Breast epithelium (tissue), 4 donors: ENCODE data around the gene LMBR1. TPM values are rescaled to one million over a fixed set of nuclear protein-coding genes. Genes with fewer than 3 reads are reported as not detected.

Experiments used
- DNase-seq, 2 donors: peaks; one replicate each; pipeline ENCODE4 v3.0.0-alpha.2; 2019; ENCODE audit warnings: low spot score in 2 of 2
- H3K27ac ChIP-seq, 2 donors: fragments of 200-600 bp; sonication (generic) in 1 of 2; one replicate each; pipeline ENCODE4 v1.5.1; 2016 to 2019; ENCODE audit warnings: mild to moderate bottlenecking in 1 of 2
- H3K27me3 ChIP-seq, 2 donors: fragments of 200-600 bp; sonication (generic) in 1 of 2; one replicate each; pipeline versions ENCODE4 v1.5.1 to v1.6.0; 2017 to 2019; ENCODE audit warnings: control low read depth in 1 of 2, mild to moderate bottlenecking in 1 of 2
- H3K36me3 ChIP-seq: fragments of 200-600 bp; one replicate; pipeline ENCODE4 v1.5.1; 2019
- H3K4me1 ChIP-seq, 2 donors: fragments of 200-600 bp; sonication (generic); one replicate each; pipeline ENCODE4 v1.5.1; 2016 to 2019; ENCODE audit warnings: control low read depth in 1 of 2
- H3K4me3 ChIP-seq, 3 donors: fragments of 200-600 bp; sonication (generic); 1 replicate in 2 of 3; 2 replicates in 1 of 3; pipeline ENCODE4 v1.5.1; 2016 to 2019; ENCODE audit warnings: mild to moderate bottlenecking in 3 of 3, moderate library complexity in 2 of 3
- H3K9me3 ChIP-seq, 2 donors: fragments of 200-600 bp; sonication (generic) in 1 of 2; one replicate each; pipeline ENCODE4 v1.5.1; 2016 to 2019; ENCODE audit warnings: control low read depth in 1 of 2
- POLR2A ChIP-seq: fragments of 450-650 bp; IDR thresholded peaks from one replicate; pipeline ENCODE4 v1.6.1; 2016; ENCODE audit warnings: antibody characterized with exemption, mild to moderate bottlenecking, moderate library complexity
- POLR2AphosphoS5 ChIP-seq, 3 donors: sonication (generic); formaldehyde crosslinking; IDR thresholded peaks; one replicate each; pipeline ENCODE4 v1.6.1; 2017; ENCODE audit warnings: antibody characterized with exemption in 3 of 3
- intact Hi-C: fragments of 100-400 bp; cut with DNase I; formaldehyde crosslinking; loops from one replicate; pipeline ENCODE4 v1.15.1; 2023; ENCODE audit warnings: low total_unique reads
- total RNA-seq, 3 donors: library from RNA; depleted of rRNA; stranded (reverse); fragments of >200 nt; gene quantifications; one replicate each; pipeline ENCODE4 v1.1.0, GENCODE V29; 2016
- TF ChIP-seq, protein P1 (sequence below), 3 donors: fragments of 450-650 bp; IDR thresholded peaks; one replicate each; pipeline ENCODE4 v1.5.1; 2016 to 2017; ENCODE audit warnings: antibody characterized with exemption in 3 of 3, mild to moderate bottlenecking in 3 of 3, moderate library complexity in 3 of 3

LMBR1 gene
- total RNA-seq, 3 donors from 2014 or later: 69.0 to 90.6 (median 88.8) TPM

- Histone ChIP-seq H3K4me3 (no peak overlapping the region), H3K4me1 (no peaks in the 10 kb centered on the region), H3K36me3 (no peaks in the 10 kb centered on the region), H3K27ac (no peak overlapping the region), H3K27me3 (no peaks in the 10 kb centered on the region), H3K9me3 (no peaks in the 10 kb centered on the region)
- TF ChIP-seq POLR2AphosphoS5 (IDR thresholded peaks at IDR 0.05) (no peak), POLR2A (no peak)
- TF ChIP-seq, protein P1, sequence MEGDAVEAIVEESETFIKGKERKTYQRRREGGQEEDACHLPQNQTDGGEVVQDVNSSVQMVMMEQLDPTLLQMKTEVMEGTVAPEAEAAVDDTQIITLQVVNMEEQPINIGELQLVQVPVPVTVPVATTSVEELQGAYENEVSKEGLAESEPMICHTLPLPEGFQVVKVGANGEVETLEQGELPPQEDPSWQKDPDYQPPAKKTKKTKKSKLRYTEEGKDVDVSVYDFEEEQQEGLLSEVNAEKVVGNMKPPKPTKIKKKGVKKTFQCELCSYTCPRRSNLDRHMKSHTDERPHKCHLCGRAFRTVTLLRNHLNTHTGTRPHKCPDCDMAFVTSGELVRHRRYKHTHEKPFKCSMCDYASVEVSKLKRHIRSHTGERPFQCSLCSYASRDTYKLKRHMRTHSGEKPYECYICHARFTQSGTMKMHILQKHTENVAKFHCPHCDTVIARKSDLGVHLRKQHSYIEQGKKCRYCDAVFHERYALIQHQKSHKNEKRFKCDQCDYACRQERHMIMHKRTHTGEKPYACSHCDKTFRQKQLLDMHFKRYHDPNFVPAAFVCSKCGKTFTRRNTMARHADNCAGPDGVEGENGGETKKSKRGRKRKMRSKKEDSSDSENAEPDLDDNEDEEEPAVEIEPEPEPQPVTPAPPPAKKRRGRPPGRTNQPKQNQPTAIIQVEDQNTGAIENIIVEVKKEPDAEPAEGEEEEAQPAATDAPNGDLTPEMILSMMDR (IDR thresholded peaks at IDR 0.05): no peak
- intact Hi-C loops: no loop called here
- no peak for DNase-seq
Measured at GRCh38 chr7:156673902-156674301, 219.1 kb downstream of the LMBR1 start.

- H3K36me3 ChIP-seq: no peaks in the 10 kb centered on the region
- H3K4me3 ChIP-seq: no peak overlapping the region
- no peaks in the 10 kb centered on the region for H3K4me1 ChIP-seq
- no peak overlapping the region for H3K27ac ChIP-seq
- no peaks in the 10 kb centered on the region for H3K27me3 ChIP-seq
- DNase-seq: no peak
- intact Hi-C loops: no loop called here
- H3K9me3 ChIP-seq: no peaks in the 10 kb centered on the region
- TF ChIP-seq POLR2A (no peak), POLR2AphosphoS5 (IDR thresholded peaks at IDR 0.05) (no peak)
- TF ChIP-seq, protein P1 (IDR thresholded peaks at IDR 0.05): no peak
Measured at GRCh38 chr7:156673454-156673853, 219.5 kb downstream of the LMBR1 start.

DNA sequence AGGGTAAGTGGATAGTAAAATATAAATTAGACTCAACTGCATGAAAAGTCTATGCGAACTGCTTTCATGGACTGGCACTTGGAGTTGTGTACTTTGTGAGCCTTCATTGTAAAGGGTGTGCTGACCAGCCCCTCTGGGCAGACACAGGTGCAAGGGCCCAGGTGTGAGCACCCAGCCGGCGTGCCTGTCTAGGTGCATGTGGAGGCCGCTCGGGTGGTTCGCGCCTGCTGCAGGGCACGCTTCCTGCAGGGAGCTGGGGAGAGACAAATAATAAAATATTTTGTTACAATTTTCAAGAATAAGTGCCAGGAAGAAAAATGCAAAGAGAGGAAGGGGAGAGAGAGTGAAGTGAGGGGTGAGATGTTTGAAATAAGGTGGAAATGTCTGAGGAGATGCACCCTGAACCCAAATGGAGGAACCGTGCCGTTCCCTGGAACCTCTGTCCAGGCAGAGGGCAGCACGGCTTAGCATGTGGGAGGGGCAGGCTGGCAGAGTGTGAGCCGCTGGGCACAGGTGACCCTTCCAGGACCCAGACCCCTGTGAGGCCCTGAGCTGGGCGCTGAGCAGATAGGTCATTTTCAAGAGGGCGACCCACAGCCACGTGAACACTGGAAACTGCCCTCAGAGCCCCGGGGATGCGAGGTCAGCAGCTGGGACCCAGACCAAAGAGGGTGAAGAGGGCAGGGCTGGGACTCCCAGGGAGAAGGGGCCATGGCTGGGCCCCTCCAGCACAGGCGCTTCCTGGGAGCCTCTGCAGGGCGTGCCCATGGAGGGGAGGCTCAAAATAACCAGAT, 223.8 kb downstream of the LMBR1 start:
- intact Hi-C loops: no loop called here
- Histone ChIP-seq H3K4me1 (no peaks in the 10 kb centered on the region), H3K36me3 (no peaks in the 10 kb centered on the region), H3K27ac (no peak overlapping the region), H3K4me3 (no peak overlapping the region), H3K27me3 (no peaks in the 10 kb centered on the region), H3K9me3 (no peaks in the 10 kb centered on the region)
- TF ChIP-seq, protein P1 (IDR thresholded peaks at IDR 0.05): no peak
- TF ChIP-seq POLR2AphosphoS5 (IDR thresholded peaks at IDR 0.05) (no peak), POLR2A (no peak)
- no peak for DNase-seq

- TF ChIP-seq, protein P1 (IDR thresholded peaks at IDR 0.05): no peak
- TF ChIP-seq POLR2AphosphoS5 (IDR thresholded peaks at IDR 0.05): no peak
- no peak for TF ChIP-seq POLR2A
- intact Hi-C loops: no loop called here
- H3K36me3 ChIP-seq: no peaks in the 10 kb centered on the region
Measured at GRCh38 chr7:156668130-156668741, 224.7 kb downstream of the LMBR1 start.

GRCh38 chr7:156667110-156667426, 225.9 kb downstream of the LMBR1 start:
- H3K36me3 ChIP-seq: no peaks in the 10 kb centered on the region
- H3K27me3 ChIP-seq: no peaks in the 10 kb centered on the region
- no peaks in the 10 kb centered on the region for H3K9me3 ChIP-seq
- TF ChIP-seq, protein P1 (IDR thresholded peaks at IDR 0.05): no peak
- TF ChIP-seq POLR2AphosphoS5 (IDR thresholded peaks at IDR 0.05): no peak
- intact Hi-C loops: no loop called here
- no peak overlapping the region for H3K4me3 ChIP-seq
- DNase-seq: no peak
- no peak overlapping the region for H3K27ac ChIP-seq
- no peaks in the 10 kb centered on the region for H3K4me1 ChIP-seq

More at GRCh38 chr7:156668130-156668741, 224.7 kb downstream of the LMBR1 start:
- Histone ChIP-seq H3K27ac (no peak overlapping the region), H3K9me3 (no peaks in the 10 kb centered on the region), H3K27me3 (no peaks in the 10 kb centered on the region), H3K4me1 (no peaks in the 10 kb centered on the region), H3K4me3 (no peak overlapping the region)
- no peak for DNase-seq
